OCI-LY7 (cell line): ENCODE data around the gene DLX1. TPM values are rescaled to one million over a fixed set of nuclear protein-coding genes. Genes with fewer than 3 reads are reported as not detected.

Experiments used
- BruUV-seq: library from RNA; stranded (reverse); fragments of 400-500 nt; replicated peaks from 2 replicates; lab custom pipeline; 2021; lab: Mats Ljungman, UMichigan
- CTCF ChIA-PET: fragments of 300-600 bp; sonication (Branson Sonifier 250); formaldehyde crosslinking; loops from one replicate; lab custom pipeline; 2022; ENCODE audit warnings: antibody characterized with exemption; ENCODE audit not compliant: unreplicated experiment; lab: Charles Lee
- POLR2A ChIA-PET: fragments of 300-600 bp; sonication (Branson Sonifier 250); formaldehyde crosslinking; loops from one replicate; lab custom pipeline; 2022; ENCODE audit warnings: antibody characterized with exemption; lab: Charles Lee
- DNase-seq: peaks from one replicate; pipeline ENCODE4 v3.0.0-alpha.2; 2015; ENCODE audit warnings: low spot score
- H2AFZ ChIP-seq: fragments of 200-600 bp; sonication (generic), shearing (Covaris generic); 2 replicates; pipeline ENCODE4 v1.6.1; 2014; ENCODE audit warnings: mild to moderate bottlenecking, antibody characterized with exemption, low read length, moderate library complexity
- H3K27ac ChIP-seq: fragments of 200-600 bp; sonication (generic); 2 replicates; pipeline ENCODE4 v1.5.1; 2014; ENCODE audit warnings: mixed run types, low read depth, mild to moderate bottlenecking, moderate library complexity, low read length, inconsistent platforms; ENCODE audit not compliant: poor library complexity, severe bottlenecking
- H3K36me3 ChIP-seq: fragments of 200-600 bp; sonication (generic); 2 replicates; pipeline ENCODE4 v1.6.1; 2014; ENCODE audit warnings: mild to moderate bottlenecking, antibody characterized with exemption, low read length, moderate library complexity, mixed read lengths; ENCODE audit not compliant: insufficient read depth
- H3K4me1 ChIP-seq: fragments of 200-600 bp; sonication (generic); 2 replicates; pipeline ENCODE4 v1.5.1; 2014; ENCODE audit warnings: mild to moderate bottlenecking, low read length; ENCODE audit not compliant: insufficient read depth, poor library complexity, severe bottlenecking
- H3K4me2 ChIP-seq: fragments of 200-600 bp; sonication (generic); 2 replicates; pipeline ENCODE4 v1.6.1; 2014; ENCODE audit warnings: mild to moderate bottlenecking, low read length
- H3K4me3 ChIP-seq: fragments of 200-600 bp; sonication (generic); 2 replicates; pipeline ENCODE4 v1.5.1; 2014; ENCODE audit warnings: mild to moderate bottlenecking, low read depth, low read length; ENCODE audit not compliant: poor library complexity, severe bottlenecking
- H3K79me2 ChIP-seq: fragments of 200-600 bp; sonication (generic); 2 replicates; pipeline ENCODE4 v1.6.1; 2016; ENCODE audit warnings: low read depth, mild to moderate bottlenecking, low read length, moderate library complexity, mixed read lengths; ENCODE audit not compliant: insufficient read depth
- H3K9me2 ChIP-seq: fragments of 200-600 bp; sonication (generic); 2 replicates; pipeline ENCODE4 v1.6.1; 2016; ENCODE audit warnings: mild to moderate bottlenecking, low read length, mixed read lengths; ENCODE audit not compliant: insufficient read depth
- H3K9me3 ChIP-seq: fragments of 200-600 bp; sonication (generic); 2 replicates; pipeline ENCODE4 v1.6.1; 2014; ENCODE audit warnings: mild to moderate bottlenecking, mixed run types, low read length, mixed read lengths
- H4K20me1 ChIP-seq: fragments of 200-600 bp; sonication (generic); 2 replicates; pipeline ENCODE4 v1.6.1; 2014; ENCODE audit warnings: mild to moderate bottlenecking, antibody characterized with exemption, low read length, moderate library complexity, mixed read lengths; ENCODE audit not compliant: insufficient read depth
- CTCF ChIP-seq: fragments of 200-600 bp; sonication (generic); conservative IDR thresholded peaks from 2 replicates; pipeline ENCODE4 v1.5.1; 2014; ENCODE audit warnings: mild to moderate bottlenecking, antibody characterized with exemption, low read length, moderate library complexity, mixed read lengths
- EZH2phosphoT487 ChIP-seq: fragments of 200-600 bp; sonication (generic); IDR thresholded peaks from 2 replicates; pipeline ENCODE4 v1.6.1; 2018; ENCODE audit warnings: low read depth, borderline replicate concordance, mild to moderate bottlenecking, mixed run types, antibody characterized with exemption, low read length, moderate library complexity, mixed read lengths
- intact Hi-C: fragments of 100-400 bp; cut with micrococcal nuclease; formaldehyde crosslinking; loops from one replicate; pipeline ENCODE4 v1.10.0; 2022; ENCODE audit not compliant: unreplicated experiment
- total RNA-seq, 2 experiments: library from RNA; depleted of rRNA in 1 of 2; stranded (reverse); fragments of >200 nt in 1 of 2; shearing (Covaris generic) in 1 of 2; gene quantifications; 2 replicates each; pipeline ENCODE4 v1.2.3, GENCODE V29; 2014 to 2022

Gene DLX1
- total RNA-seq, 2 experiments from 2014 or later = not detected

- no TSS peak for BruUV-seq
- Histone ChIP-seq H3K9me3 (no peaks in the 10 kb centered on the region), H3K9me2 (no peaks in the 10 kb centered on the region), H3K36me3 (no peaks in the 10 kb centered on the region), H2AFZ (no peak overlapping the region), H3K79me2 (no peaks in the 10 kb centered on the region), H3K4me3 (no peak overlapping the region), H4K20me1 (no peaks in the 10 kb centered on the region), H3K4me1 (peaks cover 6% of the 10 kb centered on the region), H3K4me2 (no peak overlapping the region), H3K27ac (no peak overlapping the region)
- DNase-seq = no peak
- TF ChIP-seq EZH2phosphoT487 (no peak), CTCF (no peak)
- ChIA-PET CTCF (no interaction called here), POLR2A (interaction anchor here (0.5 to 0.7 kb wide), 2 partner anchors 42 to 522 kb away, joined by 4 to 8 read pairs; no protein-coding TSS in a partner anchor)
- intact Hi-C loops = no loop called here
These were observed 3.9 kb upstream of the DLX1 start for GRCh38 chr2:172081221-172082022.

GRCh38 chr2:172082105-172082943, 3.0 kb upstream of the DLX1 start:
- Histone ChIP-seq H3K9me2 (no peaks in the 10 kb centered on the region), H2AFZ (no peak overlapping the region), H4K20me1 (no peaks in the 10 kb centered on the region), H3K27ac (no peak overlapping the region), H3K36me3 (no peaks in the 10 kb centered on the region), H3K79me2 (no peaks in the 10 kb centered on the region), H3K9me3 (no peaks in the 10 kb centered on the region), H3K4me3 (no peak overlapping the region), H3K4me2 (no peak overlapping the region), H3K4me1 (peaks cover 6% of the 10 kb centered on the region)
- intact Hi-C loops = no loop called here
- POLR2A ChIA-PET = interaction anchor here (0.7 kb wide), 1 partner anchor 43 kb away, joined by 8 read pairs; no protein-coding TSS in a partner anchor
- TF ChIP-seq CTCF (no peak), EZH2phosphoT487 (no peak)
- CTCF ChIA-PET = no interaction called here
- no peak for DNase-seq
- BruUV-seq = no TSS peak
